OCI-LY1 (cell line): Measurements from ENCODE around the gene TNS1.

Source experiments
- EZH2 ChIP-seq: fragments of 200-600 bp; sonication (generic), shearing (Covaris generic); IDR thresholded peaks from 2 replicates; pipeline ENCODE4 v1.8.0; 2017; ENCODE audit warnings: borderline replicate concordance, mixed run types, mild to moderate bottlenecking, antibody characterized with exemption, low read length, moderate library complexity, mixed read lengths
- TF ChIP-seq, protein P1 (sequence below): fragments of 200-600 bp; sonication (generic), shearing (Covaris generic); IDR thresholded peaks from 2 replicates; pipeline ENCODE4 v1.5.1; 2017; ENCODE audit warnings: mild to moderate bottlenecking, antibody characterized with exemption, low read length, moderate library complexity, mixed read lengths

DNA sequence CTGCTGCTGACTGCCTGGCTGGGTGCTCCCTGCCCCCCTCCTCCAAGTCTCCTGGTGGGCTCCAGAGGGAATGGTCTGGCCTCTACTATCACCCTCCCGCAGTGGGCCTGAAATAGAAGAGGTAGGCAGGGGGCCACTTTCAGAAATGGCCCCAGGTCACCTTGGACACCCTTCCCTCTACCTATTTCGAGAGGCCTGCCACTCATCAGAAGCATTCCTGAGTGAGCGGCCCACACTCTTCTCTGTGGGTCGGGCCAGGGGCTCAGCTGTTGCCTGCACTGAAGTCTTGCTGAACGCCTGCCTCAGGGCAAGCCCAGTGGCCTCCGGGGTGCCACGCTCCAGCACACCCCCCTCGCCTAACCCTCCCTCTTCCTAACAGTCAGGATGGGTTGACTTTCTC lies 124.9 kb downstream of the TNS1 start:
- TF ChIP-seq, protein P1, sequence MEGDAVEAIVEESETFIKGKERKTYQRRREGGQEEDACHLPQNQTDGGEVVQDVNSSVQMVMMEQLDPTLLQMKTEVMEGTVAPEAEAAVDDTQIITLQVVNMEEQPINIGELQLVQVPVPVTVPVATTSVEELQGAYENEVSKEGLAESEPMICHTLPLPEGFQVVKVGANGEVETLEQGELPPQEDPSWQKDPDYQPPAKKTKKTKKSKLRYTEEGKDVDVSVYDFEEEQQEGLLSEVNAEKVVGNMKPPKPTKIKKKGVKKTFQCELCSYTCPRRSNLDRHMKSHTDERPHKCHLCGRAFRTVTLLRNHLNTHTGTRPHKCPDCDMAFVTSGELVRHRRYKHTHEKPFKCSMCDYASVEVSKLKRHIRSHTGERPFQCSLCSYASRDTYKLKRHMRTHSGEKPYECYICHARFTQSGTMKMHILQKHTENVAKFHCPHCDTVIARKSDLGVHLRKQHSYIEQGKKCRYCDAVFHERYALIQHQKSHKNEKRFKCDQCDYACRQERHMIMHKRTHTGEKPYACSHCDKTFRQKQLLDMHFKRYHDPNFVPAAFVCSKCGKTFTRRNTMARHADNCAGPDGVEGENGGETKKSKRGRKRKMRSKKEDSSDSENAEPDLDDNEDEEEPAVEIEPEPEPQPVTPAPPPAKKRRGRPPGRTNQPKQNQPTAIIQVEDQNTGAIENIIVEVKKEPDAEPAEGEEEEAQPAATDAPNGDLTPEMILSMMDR, result no peak
- TF ChIP-seq EZH2, result no peak
